Keratinocyte (primary cell): ENCODE measurements around the gene FEZF1. TPM values are rescaled to one million over a fixed set of nuclear protein-coding genes. Genes with fewer than 3 reads are reported as not detected.

Experiments
- DNase-seq: peaks from one replicate; pipeline ENCODE4 v3.0.0-alpha.2; 2011; ENCODE audit warnings: low read depth, missing footprints, low spot score
- FAIRE-seq: peaks from 2 replicates; lab custom pipeline; 2011; peaks lifted over from hg19 to GRCh38; lab: Jason Lieb, UNC
- H2AFZ ChIP-seq: 2 replicates; pipeline ENCODE4 v1.6.0; 2012; ENCODE audit warnings: low read length, control low read depth, inconsistent platforms; ENCODE audit not compliant: control insufficient read depth
- H3K27ac ChIP-seq: 2 replicates; pipeline ENCODE4 v1.5.1; 2011; ENCODE audit warnings: low read length; ENCODE audit not compliant: control insufficient read depth, insufficient read depth
- H3K27me3 ChIP-seq: 3 replicates; pipeline ENCODE4 v1.6.0; 2011; ENCODE audit warnings: low read length; ENCODE audit not compliant: control insufficient read depth, insufficient read depth; ENCODE audit errors: extremely low read depth
- H3K36me3 ChIP-seq, 2 experiments: 2 replicates in 1 of 2; 3 replicates in 1 of 2; pipeline ENCODE4 v1.5.1; 2011; ENCODE audit warnings: low read length in 2 of 2, mild to moderate bottlenecking in 1 of 2; ENCODE audit not compliant: control insufficient read depth in 2 of 2, insufficient read depth in 2 of 2; ENCODE audit errors: extremely low read depth in 1 of 2
- H3K4me1 ChIP-seq: 3 replicates; pipeline ENCODE4 v1.5.1; 2011; ENCODE audit warnings: low read length; ENCODE audit not compliant: control insufficient read depth, insufficient read depth; ENCODE audit errors: extremely low read depth
- H3K4me2 ChIP-seq: 3 replicates; pipeline ENCODE4 v1.6.0; 2011; ENCODE audit warnings: low read depth, low read length; ENCODE audit not compliant: control insufficient read depth, insufficient read depth; ENCODE audit errors: extremely low read depth
- H3K4me3 ChIP-seq, 3 experiments: fragments of 200-600 bp in 1 of 3; sonication (generic) in 1 of 3; 2 replicates in 2 of 3; 3 replicates in 1 of 3; pipeline ENCODE4 v1.5.1; 2011 to 2016; ENCODE audit warnings: low read length in 3 of 3, mild to moderate bottlenecking in 3 of 3, control low read depth in 2 of 3, inconsistent platforms in 1 of 3, low read depth in 1 of 3, mixed read lengths in 1 of 3, mixed run types in 1 of 3, moderate library complexity in 1 of 3; ENCODE audit not compliant: control insufficient read depth in 2 of 3, insufficient read depth in 2 of 3; ENCODE audit errors: extremely low read depth in 1 of 3
- H3K79me2 ChIP-seq: 2 replicates; pipeline ENCODE4 v1.6.0; 2012; ENCODE audit warnings: low read length; ENCODE audit not compliant: control insufficient read depth, insufficient read depth
- H3K9ac ChIP-seq: 3 replicates; pipeline ENCODE4 v1.6.0; 2011; ENCODE audit warnings: low read length; ENCODE audit not compliant: control insufficient read depth, insufficient read depth; ENCODE audit errors: extremely low read depth
- H3K9me1 ChIP-seq: 3 replicates; pipeline ENCODE4 v1.6.0; 2011; ENCODE audit warnings: low read length; ENCODE audit not compliant: control insufficient read depth, insufficient read depth; ENCODE audit errors: extremely low read depth
- H3K9me3 ChIP-seq: 2 replicates; pipeline ENCODE4 v1.5.1; 2012; ENCODE audit warnings: low read depth, low read length; ENCODE audit not compliant: control insufficient read depth
- H4K20me1 ChIP-seq: 3 replicates; pipeline ENCODE4 v1.6.0; 2011; ENCODE audit warnings: low read length; ENCODE audit not compliant: control insufficient read depth, insufficient read depth; ENCODE audit errors: extremely low read depth
- CTCF ChIP-seq, 3 experiments: IDR thresholded peaks in 1 of 3; conservative IDR thresholded peaks in 1 of 3; optimal IDR thresholded peaks in 1 of 3; 2 replicates in 2 of 3; 3 replicates in 1 of 3; pipeline versions ENCODE3 to v1.5.1; 2011; ENCODE audit warnings: low read length in 3 of 3, mild to moderate bottlenecking in 3 of 3, moderate library complexity in 2 of 3, control low read depth in 1 of 3, inconsistent platforms in 1 of 3; ENCODE audit not compliant: insufficient read depth in 2 of 3; ENCODE audit errors: extremely low read depth in 1 of 3
- EZH2 ChIP-seq: IDR thresholded peaks from one replicate; pipeline ENCODE4 v1.6.1; 2012; ENCODE audit warnings: inconsistent platforms, mild to moderate bottlenecking, low read length, moderate library complexity
- dilution Hi-C: fragments of 300-500 bp; cut with MboI; formaldehyde crosslinking; loops from one replicate; pipeline ENCODE4 v1.7.0; 2020; ENCODE audit warnings: low sequenced_read_pairs; ENCODE audit not compliant: extremely low pct_ligation_motif_present
- polyA plus RNA-seq, 5 experiments: library from polyadenylated mRNA; depleted of rRNA in 3 of 5; stranded (reverse) in 3 of 5; stranded (forward) in 1 of 5; unstranded in 1 of 5; fragments of >200 nt; gene quantifications; 1 replicate in 1 of 5; 2 replicates in 3 of 5; 3 replicates in 1 of 5; pipeline versions ENCODE4 v1.2.1 to v1.2.3, GENCODE V29; 2011 to 2012; ENCODE audit warnings: missing spikeins in 2 of 5, low read depth in 1 of 5, low replicate concordance in 1 of 5

FEZF1 gene
- polyA plus RNA-seq, 1 donor (not counting 4 experiments of a cell fraction or from before 2014, with no cell fraction given): not detected

DNA sequence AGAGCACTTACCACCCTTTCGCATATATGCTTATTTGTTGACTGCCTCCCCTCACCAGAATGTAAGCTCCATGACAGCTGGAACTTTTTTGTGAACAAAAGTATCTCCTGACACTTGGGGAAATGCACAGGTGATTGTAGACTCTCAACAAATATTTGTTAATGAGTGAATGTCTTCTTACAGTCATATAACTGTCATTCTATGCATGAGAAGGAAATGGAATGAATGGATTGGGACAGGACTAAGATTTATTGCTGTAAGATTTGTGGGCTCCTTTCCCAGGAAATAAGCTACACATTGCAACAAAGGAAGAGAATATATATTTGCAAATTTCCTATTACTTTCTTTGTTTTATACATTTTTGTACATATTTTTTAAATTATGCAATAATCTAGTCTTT, 48.5 kb downstream of the FEZF1 start:
- FAIRE-seq (no peak), DNase-seq (no peak)
- no peaks in the 10 kb centered on the region for H3K9me1 ChIP-seq
- H3K4me2 ChIP-seq: no peak overlapping the region
- H3K4me3 ChIP-seq: no peak overlapping the region
- no peaks in the 10 kb centered on the region for H3K27me3 ChIP-seq
- TF ChIP-seq CTCF (optimal IDR thresholded peaks at IDR 0.05 in 1 of 3, IDR thresholded peaks at IDR 0.05 in 1 of 3, conservative IDR thresholded peaks at IDR 0.05 in 1 of 3; ENCODE audit: extremely low read depth in 1 of 3, insufficient read depth in 2 of 3, low read length in 3 of 3): no peak
- no peak for TF ChIP-seq EZH2
- no peaks in the 10 kb centered on the region for H3K36me3 ChIP-seq
- no peaks in the 10 kb centered on the region for H3K4me1 ChIP-seq
- H3K9ac ChIP-seq: no peak overlapping the region
- H2AFZ ChIP-seq: no peak overlapping the region
- dilution Hi-C loops: no loop called here
- no peaks in the 10 kb centered on the region for H3K9me3 ChIP-seq
- no peaks in the 10 kb centered on the region for H3K79me2 ChIP-seq
- no peak overlapping the region for H3K27ac ChIP-seq
- no peaks in the 10 kb centered on the region for H4K20me1 ChIP-seq

DNA sequence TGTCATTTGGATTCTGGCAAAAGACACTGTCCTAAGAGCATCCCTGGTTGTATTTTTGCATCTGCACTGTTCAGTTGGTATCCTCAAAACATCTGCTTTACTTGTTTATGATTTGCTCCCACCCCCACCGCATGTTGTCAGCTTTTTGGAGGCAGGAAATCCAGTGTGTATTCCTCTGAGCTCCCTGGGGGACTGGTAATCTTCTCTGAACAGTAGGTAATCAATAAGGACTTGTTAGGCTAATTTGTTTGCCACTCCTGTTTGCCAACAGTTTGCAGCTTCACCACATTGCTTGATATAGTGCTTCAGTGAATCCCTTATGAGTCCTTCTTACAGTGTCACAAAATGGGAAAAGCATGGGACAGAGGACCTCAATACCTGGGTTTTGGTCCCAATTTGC, 49.1 kb downstream of the FEZF1 start:
- H3K27me3 ChIP-seq: no peaks in the 10 kb centered on the region
- H2AFZ ChIP-seq: no peak overlapping the region
- TF ChIP-seq EZH2 (no peak), CTCF (optimal IDR thresholded peaks at IDR 0.05 in 1 of 3, IDR thresholded peaks at IDR 0.05 in 1 of 3, conservative IDR thresholded peaks at IDR 0.05 in 1 of 3; ENCODE audit: extremely low read depth in 1 of 3, insufficient read depth in 2 of 3, low read length in 3 of 3) (no peak)
- no peak overlapping the region for H3K4me3 ChIP-seq
- H3K9me3 ChIP-seq: no peaks in the 10 kb centered on the region
- no peaks in the 10 kb centered on the region for H3K36me3 ChIP-seq
- no peaks in the 10 kb centered on the region for H3K79me2 ChIP-seq
- dilution Hi-C loops: no loop called here
- H3K4me1 ChIP-seq: no peaks in the 10 kb centered on the region
- FAIRE-seq (no peak), DNase-seq (no peak)
- no peak overlapping the region for H3K4me2 ChIP-seq
- no peaks in the 10 kb centered on the region for H3K9me1 ChIP-seq
- no peaks in the 10 kb centered on the region for H4K20me1 ChIP-seq
- H3K9ac ChIP-seq: no peak overlapping the region
- H3K27ac ChIP-seq: no peak overlapping the region

Other genes with a start within 250 kb of the FEZF1 start
- gene AASS, start 160.5 kb downstream of the FEZF1 start, polyA plus RNA-seq: 5.8 to 10.3 TPM (median 6.8 TPM) in 3 replicates